ENCODE data around the gene MINDY2.

DNA sequence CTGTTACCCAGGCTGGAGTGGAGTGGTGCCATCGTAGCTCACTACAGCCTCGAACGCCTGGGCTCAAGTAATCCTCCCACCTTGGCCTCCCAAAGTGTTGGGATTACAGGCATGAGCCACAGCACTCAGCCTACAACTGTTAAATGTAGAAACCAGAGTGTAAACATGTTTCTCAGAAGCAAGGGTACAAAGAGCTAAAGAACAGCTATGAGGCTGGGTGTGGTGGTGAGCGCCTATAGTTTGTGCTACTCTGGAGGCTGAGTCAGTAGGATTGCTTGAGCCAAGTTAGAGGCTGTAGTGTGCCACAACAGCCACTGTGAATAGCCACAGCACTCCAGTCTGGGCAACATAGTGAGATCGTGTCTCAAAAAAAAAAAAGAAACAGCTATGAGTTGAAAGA lies 4.8 kb upstream of the MINDY2 start:
- TF ChIP-seq, protein P1, sequence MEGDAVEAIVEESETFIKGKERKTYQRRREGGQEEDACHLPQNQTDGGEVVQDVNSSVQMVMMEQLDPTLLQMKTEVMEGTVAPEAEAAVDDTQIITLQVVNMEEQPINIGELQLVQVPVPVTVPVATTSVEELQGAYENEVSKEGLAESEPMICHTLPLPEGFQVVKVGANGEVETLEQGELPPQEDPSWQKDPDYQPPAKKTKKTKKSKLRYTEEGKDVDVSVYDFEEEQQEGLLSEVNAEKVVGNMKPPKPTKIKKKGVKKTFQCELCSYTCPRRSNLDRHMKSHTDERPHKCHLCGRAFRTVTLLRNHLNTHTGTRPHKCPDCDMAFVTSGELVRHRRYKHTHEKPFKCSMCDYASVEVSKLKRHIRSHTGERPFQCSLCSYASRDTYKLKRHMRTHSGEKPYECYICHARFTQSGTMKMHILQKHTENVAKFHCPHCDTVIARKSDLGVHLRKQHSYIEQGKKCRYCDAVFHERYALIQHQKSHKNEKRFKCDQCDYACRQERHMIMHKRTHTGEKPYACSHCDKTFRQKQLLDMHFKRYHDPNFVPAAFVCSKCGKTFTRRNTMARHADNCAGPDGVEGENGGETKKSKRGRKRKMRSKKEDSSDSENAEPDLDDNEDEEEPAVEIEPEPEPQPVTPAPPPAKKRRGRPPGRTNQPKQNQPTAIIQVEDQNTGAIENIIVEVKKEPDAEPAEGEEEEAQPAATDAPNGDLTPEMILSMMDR (IDR thresholded peaks at IDR 0.05): no peak
- TF ChIP-seq EZH2 (IDR thresholded peaks at IDR 0.05): no peak
- no peak for TF ChIP-seq EZH2phosphoT487 (IDR thresholded peaks at IDR 0.05)

Data from neural progenitor cell (in vitro differentiated cells).